Right lobe of liver (tissue), 4 donors: Measurements from ENCODE around the gene PPP1R1A.

Experiments
- CTCF ChIP-seq, 4 donors: fragments of 200-600 bp in 3 of 4; fragments of 450-650 bp in 1 of 4; IDR thresholded peaks; one replicate each; pipeline versions ENCODE4 v1.5.1 to v1.8.0; 2016 to 2022; ENCODE audit warnings: antibody characterized with exemption in 4 of 4, mild to moderate bottlenecking in 2 of 4
- POLR2A ChIP-seq: fragments of 450-650 bp; IDR thresholded peaks from one replicate; pipeline ENCODE4 v1.6.1; 2017; ENCODE audit warnings: antibody characterized with exemption, mild to moderate bottlenecking
- donor health status: DM: no; HTN: no; CAD: no.
- donor health status: DM: no; HTN: no; CAD: no.
- donor health status: DM: no; HTN: yes; CAD: no.

DNA sequence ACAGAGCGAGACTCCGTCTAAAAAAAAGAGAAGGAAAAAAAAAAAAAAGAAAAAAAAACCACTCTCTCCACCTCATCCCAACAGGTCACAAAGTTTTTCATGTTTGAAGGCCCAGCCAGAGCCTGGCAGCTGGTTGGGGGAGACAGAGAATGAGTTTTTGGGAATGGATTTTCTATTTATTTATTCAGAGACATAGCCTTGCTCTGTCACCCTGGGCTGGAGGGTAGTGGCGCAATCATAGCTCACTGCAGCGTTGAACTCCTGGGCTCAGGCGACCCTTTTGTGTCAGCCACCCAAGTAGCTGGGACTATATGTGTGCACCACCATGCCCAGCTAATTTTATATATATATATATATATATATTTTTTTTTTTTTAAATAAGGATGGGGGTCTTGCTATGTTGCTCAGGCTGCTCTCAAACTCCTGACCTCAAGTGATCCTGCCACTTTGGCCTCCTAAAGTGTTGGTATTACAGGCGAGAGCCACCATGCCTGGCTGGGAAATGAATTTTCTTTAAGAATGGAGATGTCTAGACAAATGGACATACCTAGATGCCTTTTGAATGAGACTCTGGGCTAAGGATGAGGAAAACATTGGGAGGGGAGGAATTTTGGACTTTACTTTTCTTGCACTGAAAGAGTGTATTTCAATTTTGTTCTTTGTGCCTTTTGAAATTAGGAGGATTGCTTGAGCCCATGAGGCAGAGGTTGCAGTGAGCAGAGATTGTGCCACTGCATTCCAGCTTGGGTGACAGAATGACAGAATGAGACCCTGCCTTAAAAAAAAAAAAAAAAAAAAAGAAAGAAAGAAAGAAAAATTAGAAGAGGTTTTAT, 16.9 kb upstream of the PPP1R1A start:
- TF ChIP-seq CTCF (IDR thresholded peaks at IDR 0.05), result no peak
- no peak for TF ChIP-seq POLR2A
